GM23338 (cell line): ENCODE measurements around the gene ADAMTSL5. TPM values are rescaled to one million over a fixed set of nuclear protein-coding genes. Genes with fewer than 3 reads are reported as not detected.
A peak's percentile ranks its signal among the peaks of the same experiment; 100 is the strongest.
"Not testable (repeated sequence)": the region's sequence is repeated elsewhere in the genome, so short reads cannot be mapped to it uniquely, and the experiment has no call there.

Source experiments
- ATAC-seq: fragments of 200-7000 bp; cut with Tn5 transposase; 3 replicates; pipeline ENCODE4 v1.9.1; 2020
- DNase-seq: peaks from one replicate; pipeline ENCODE4 v3.0.0-alpha.2; 2015; ENCODE audit warnings: low spot score
- H2AFZ ChIP-seq: fragments of 200-600 bp; sonication (generic); 2 replicates; pipeline ENCODE4 v1.8.0; 2016; ENCODE audit warnings: antibody characterized with exemption, mild to moderate bottlenecking, moderate library complexity
- H3F3A ChIP-seq: fragments of 200-600 bp; sonication (generic); replicated peaks from 2 replicates; pipeline ENCODE4 v1.8.0; 2017; ENCODE audit warnings: antibody characterized with exemption, mixed run types, low read depth
- H3K27ac ChIP-seq: fragments of 200-600 bp; sonication (generic); 2 replicates; pipeline ENCODE4 v1.6.1; 2016; ENCODE audit warnings: low read depth
- H3K27me3 ChIP-seq: fragments of 200-600 bp; sonication (generic); 2 replicates; pipeline ENCODE4 v1.8.0; 2016; ENCODE audit warnings: mild to moderate bottlenecking, mixed run types, moderate library complexity; ENCODE audit not compliant: insufficient read depth
- H3K36me3 ChIP-seq: fragments of 200-600 bp; sonication (generic); 2 replicates; pipeline ENCODE4 v1.8.0; 2016; ENCODE audit warnings: mild to moderate bottlenecking; ENCODE audit not compliant: insufficient read depth
- H3K4me1 ChIP-seq: fragments of 200-600 bp; sonication (generic); 2 replicates; pipeline ENCODE4 v1.8.0; 2016; ENCODE audit warnings: mild to moderate bottlenecking, moderate library complexity; ENCODE audit not compliant: insufficient read depth
- H3K4me2 ChIP-seq: fragments of 200-600 bp; sonication (generic); 2 replicates; pipeline ENCODE4 v1.7.1; 2017; ENCODE audit warnings: mixed run types
- H3K4me3 ChIP-seq: fragments of 200-600 bp; sonication (generic); 2 replicates; pipeline ENCODE4 v1.6.1; 2016; ENCODE audit warnings: mixed run types
- H3K79me2 ChIP-seq: fragments of 200-600 bp; sonication (generic); replicated peaks from 2 replicates; pipeline ENCODE4 v1.8.0; 2017; ENCODE audit warnings: mild to moderate bottlenecking; ENCODE audit not compliant: insufficient read depth
- H3K9me2 ChIP-seq: fragments of 200-600 bp; sonication (generic); 2 replicates; pipeline ENCODE4 v1.8.0; 2017; ENCODE audit not compliant: insufficient read depth
- H4K20me1 ChIP-seq: fragments of 200-600 bp; sonication (generic); replicated peaks from 2 replicates; pipeline ENCODE4 v1.8.0; 2017; ENCODE audit warnings: mild to moderate bottlenecking; ENCODE audit not compliant: insufficient read depth
- H3K27ac Mint-ChIP-seq: 2 replicates; pipeline ENCODE4 v1.8.0; 2020; ENCODE audit warnings: inconsistent platforms, mild to moderate bottlenecking, moderate library complexity, mixed read lengths
- H3K27me3 Mint-ChIP-seq: 3 replicates; pipeline ENCODE4 v1.8.0; 2022; ENCODE audit warnings: low read depth, mild to moderate bottlenecking, moderate library complexity, mixed read lengths, inconsistent platforms; ENCODE audit not compliant: insufficient read depth, poor library complexity
- H3K36me3 Mint-ChIP-seq: 3 replicates; pipeline ENCODE4 v1.8.0; 2021; ENCODE audit warnings: low read depth, mild to moderate bottlenecking, inconsistent platforms, moderate library complexity, mixed read lengths
- H3K4me1 Mint-ChIP-seq: 3 replicates; pipeline ENCODE4 v1.8.0; 2020; ENCODE audit warnings: mild to moderate bottlenecking, inconsistent platforms, mixed read lengths
- H3K4me3 Mint-ChIP-seq: 3 replicates; pipeline ENCODE4 v1.8.0; 2021; ENCODE audit warnings: moderate library complexity, mild to moderate bottlenecking, inconsistent platforms, mixed read lengths
- H3K9me3 Mint-ChIP-seq: 3 replicates; pipeline ENCODE4 v1.8.0; 2020; ENCODE audit warnings: moderate library complexity, mild to moderate bottlenecking, inconsistent platforms, mixed read lengths
- CREB1 ChIP-seq: fragments of 250-450 bp; sonication (Bioruptor Pico); IDR thresholded peaks from 2 replicates; pipeline ENCODE4 v1.5.0; 2020; ENCODE audit warnings: low read depth, mild to moderate bottlenecking, moderate library complexity
- NANOG ChIP-seq: IDR thresholded peaks from 2 replicates; pipeline ENCODE4 v1.6.1; 2016; ENCODE audit warnings: antibody characterized with exemption, borderline replicate concordance
- REST ChIP-seq: IDR thresholded peaks from one replicate; pipeline ENCODE4 v1.6.1; 2018; ENCODE audit warnings: antibody characterized with exemption; ENCODE audit not compliant: unreplicated experiment
- STAT1 ChIP-seq: IDR thresholded peaks from one replicate; pipeline ENCODE4 v1.6.1; 2016; ENCODE audit warnings: antibody characterized with exemption; ENCODE audit not compliant: unreplicated experiment
- ZNF331 ChIP-seq: fragments of 250-450 bp; sonication (Bioruptor Pico); IDR thresholded peaks from 2 replicates; pipeline ENCODE4 v1.5.0; 2020; ENCODE audit warnings: low read depth, mild to moderate bottlenecking, moderate library complexity
- ZNF462 ChIP-seq: fragments of 250-450 bp; sonication (Bioruptor Pico); IDR thresholded peaks from 2 replicates; pipeline ENCODE4 v1.5.0; 2020; ENCODE audit warnings: mild to moderate bottlenecking, moderate library complexity
- polyA plus RNA-seq: library from polyadenylated mRNA; unstranded; fragments of >200 nt; fragmentation: Nextera tagmentation; extraction: Ambion mirVana; gene quantifications from 2 replicates; pipeline ENCODE4 v1.2.1, GENCODE V29; 2016
- total RNA-seq: library from RNA; depleted of rRNA; stranded (reverse); fragments of >200 nt; shearing (Covaris generic); gene quantifications from 2 replicates; pipeline ENCODE4 v1.2.3, GENCODE V29; 2014

ADAMTSL5 gene
- total and polyA plus RNA-seq, 2 experiments from 2014 or later: 0.10 to 0.97 TPM

- TF ChIP-seq ZNF462: no peak
- TF ChIP-seq ZNF331 (CRISPR knock-in tag): no peak
- no peak for TF ChIP-seq REST
- TF ChIP-seq CREB1 (CRISPR knock-in tag): peak; percentile 64; the same call in 1 of the 2 replicates
- no peak for TF ChIP-seq NANOG
- no peak for TF ChIP-seq STAT1
Measured at GRCh38 chr19:1478934-1479707, 33.7 kb downstream of the ADAMTSL5 start, which contains the start of gene C19orf25 (continued).

GRCh38 chr19:1477056-1477455, 35.8 kb downstream of the ADAMTSL5 start:
- not testable (repeated sequence) for H3K27ac Mint-ChIP-seq, H3K27ac ChIP-seq, ATAC-seq, DNase-seq, H3K9me3 Mint-ChIP-seq, H2AFZ ChIP-seq, H3K9me2 ChIP-seq, H3K4me1 Mint-ChIP-seq, H3K4me2 ChIP-seq, H3K4me1 ChIP-seq, H3K36me3 ChIP-seq, H3K36me3 Mint-ChIP-seq
- Histone ChIP-seq H3K4me3 (0 out of 2 replicates have a peak overlapping the region, but pooled peaks have one; percentile 17), H3F3A (peaks cover 18% of the 10 kb centered on the region; the same call in 1 of the 2 replicates), H4K20me1 (peaks cover 21% of the 10 kb centered on the region), H3K79me2 (peaks cover 19% of the 10 kb centered on the region), H3K27me3 (peaks cover 13% of the 10 kb centered on the region)
- peaks cover 18% of the 10 kb centered on the region for H3K27me3 Mint-ChIP-seq
- H3K4me3 Mint-ChIP-seq: peak overlapping the region; percentile 57
